Activated CD8-positive, alpha-beta T cell treated with anti-CD3 and anti-CD28 coated beads for 36 hours (primary cell): ENCODE measurements around the gene PITRM1. TPM values are rescaled to one million over a fixed set of nuclear protein-coding genes. Genes with fewer than 3 reads are reported as not detected.

Experiments
- ATAC-seq: fragments of 200-7000 bp; cut with Tn5 transposase; one replicate; pipeline ENCODE4 v1.10.0; 2021; ENCODE audit warnings: mild to moderate bottlenecking, moderate library complexity
- CTCF ChIA-PET: fragments of 350-600 bp; sonication (Branson Sonifier 250); formaldehyde crosslinking; loops from one replicate; lab custom pipeline; 2021; ENCODE audit warnings: antibody characterized with exemption; lab: Charles Lee
- POLR2A ChIA-PET: fragments of 350-600 bp; sonication (Branson Sonifier 250); formaldehyde crosslinking; loops from one replicate; lab custom pipeline; 2021; ENCODE audit warnings: antibody characterized with exemption; lab: Charles Lee
- DNase-seq: peaks from one replicate; pipeline ENCODE4 v3.0.0-alpha.2; 2020
- H3K27ac Mint-ChIP-seq: one replicate; pipeline ENCODE4 v1.8.0; 2021; ENCODE audit warnings: mild to moderate bottlenecking, mixed read lengths
- H3K27me3 Mint-ChIP-seq: one replicate; pipeline ENCODE4 v1.8.0; 2021; ENCODE audit warnings: mixed read lengths
- H3K36me3 Mint-ChIP-seq: one replicate; pipeline ENCODE4 v1.8.0; 2021; ENCODE audit warnings: low read depth, mixed read lengths
- H3K4me1 Mint-ChIP-seq: one replicate; pipeline ENCODE4 v1.8.0; 2021; ENCODE audit warnings: low read depth, mixed read lengths
- H3K4me3 Mint-ChIP-seq: one replicate; pipeline ENCODE4 v1.8.0; 2021; ENCODE audit warnings: mild to moderate bottlenecking, moderate library complexity, mixed read lengths
- H3K9me3 Mint-ChIP-seq: one replicate; pipeline ENCODE4 v1.8.0; 2021; ENCODE audit warnings: mixed read lengths
- CTCF ChIP-seq: fragments of 200-600 bp; IDR thresholded peaks from one replicate; pipeline ENCODE4 v1.8.0; 2022; ENCODE audit warnings: antibody characterized with exemption, mild to moderate bottlenecking
- intact Hi-C: fragments of 100-400 bp; cut with micrococcal nuclease; formaldehyde crosslinking; loops from one replicate; pipeline ENCODE4 v1.10.0; 2022
- total RNA-seq, 2 experiments: library from RNA; stranded (reverse); gene quantifications; one replicate each; pipeline ENCODE4 v1.2.3, GENCODE V29; 2021

Gene PITRM1
- total RNA-seq, 2 experiments from 2014 or later = 77.6 to 78.6 TPM

GRCh38 chr10:3163879-3164278 is 8.7 kb downstream of the PITRM1 start:
- ChIA-PET CTCF (interaction anchor here (0.7 to 1.5 kb wide), 4 partner anchors 11 to 120 kb away, joined by 3 to 5 read pairs (median 4); no protein-coding TSS in a partner anchor), POLR2A (interaction anchor here (0.6 to 1.1 kb wide), 5 partner anchors 9 to 74 kb away, joined by 3 to 4 read pairs (median 3); no protein-coding TSS in a partner anchor)
- DNase-seq = no peak
- H3K4me3 Mint-ChIP-seq = no peak overlapping the region
- peaks cover 59% of the 10 kb centered on the region for H3K36me3 Mint-ChIP-seq
- no peak for ATAC-seq
- intact Hi-C loops = no loop called here
- TF ChIP-seq CTCF = no peak
- H3K27me3 Mint-ChIP-seq = no peaks in the 10 kb centered on the region
- H3K27ac Mint-ChIP-seq = no peak overlapping the region
- peaks cover 4% of the 10 kb centered on the region for H3K4me1 Mint-ChIP-seq
- H3K9me3 Mint-ChIP-seq = no peaks in the 10 kb centered on the region

- Mint-ChIP-seq H3K27ac (no peak overlapping the region), H3K27me3 (no peaks in the 10 kb centered on the region), H3K36me3 (peaks cover 57% of the 10 kb centered on the region), H3K4me3 (no peak overlapping the region), H3K9me3 (no peaks in the 10 kb centered on the region), H3K4me1 (no peaks in the 10 kb centered on the region)
- CTCF ChIA-PET = interaction anchor here (0.6 to 2.0 kb wide), 3 partner anchors 9 to 24 kb away, joined by 3 to 5 read pairs (median 5); partner anchors contain the start of gene PITRM1
- DNase-seq (no peak), ATAC-seq (no peak)
- POLR2A ChIA-PET = interaction anchor here (1.3 to 1.5 kb wide), 2 partner anchors 9 to 10 kb away, joined by 5 to 7 read pairs; partner anchors contain the start of gene PITRM1
- TF ChIP-seq CTCF = peak; percentile 39
- intact Hi-C loops = no loop called here
Observed at GRCh38 chr10:3162533-3162932, 10.0 kb downstream of the PITRM1 start.

GRCh38 chr10:3159152-3159551 is 13.4 kb downstream of the PITRM1 start:
- no peaks in the 10 kb centered on the region for H3K27me3 Mint-ChIP-seq

GRCh38 chr10:3154666-3155065 is 17.9 kb downstream of the PITRM1 start:
- Mint-ChIP-seq H3K36me3 (peaks cover 62% of the 10 kb centered on the region), H3K27ac (no peak overlapping the region), H3K27me3 (no peaks in the 10 kb centered on the region), H3K9me3 (no peaks in the 10 kb centered on the region), H3K4me3 (no peak overlapping the region), H3K4me1 (peaks cover 5% of the 10 kb centered on the region)
- DNase-seq (no peak), ATAC-seq (no peak)
- ChIA-PET CTCF (no interaction called here), POLR2A (interaction anchor here (0.7 to 0.8 kb wide), 2 partner anchors 10 to 46 kb away, joined by 3 read pairs; no protein-coding TSS in a partner anchor)
- TF ChIP-seq CTCF = no peak
- intact Hi-C loops = no loop called here

More at GRCh38 chr10:3159152-3159551, 13.4 kb downstream of the PITRM1 start:
- H3K4me3 Mint-ChIP-seq = no peak overlapping the region
- ATAC-seq (no peak), DNase-seq (no peak)
- ChIA-PET POLR2A (no interaction called here), CTCF (no interaction called here)
- no peaks in the 10 kb centered on the region for H3K9me3 Mint-ChIP-seq
- no peak for TF ChIP-seq CTCF
- H3K4me1 Mint-ChIP-seq = no peaks in the 10 kb centered on the region
- intact Hi-C loops = no loop called here
- H3K36me3 Mint-ChIP-seq = peaks cover 56% of the 10 kb centered on the region
- no peak overlapping the region for H3K27ac Mint-ChIP-seq

GRCh38 chr10:3152566-3152935 is 20.0 kb downstream of the PITRM1 start:
- POLR2A ChIA-PET = interaction anchor here (1.6 to 2.2 kb wide), 2 partner anchors 10 to 11 kb away, joined by 7 to 8 read pairs; no protein-coding TSS in a partner anchor
- no peak for TF ChIP-seq CTCF
- intact Hi-C loops = no loop called here
- ATAC-seq (no peak), DNase-seq (no peak)
- H3K9me3 Mint-ChIP-seq = no peaks in the 10 kb centered on the region
- H3K27ac Mint-ChIP-seq = peak overlapping the region; percentile 58
- peaks cover 5% of the 10 kb centered on the region for H3K4me1 Mint-ChIP-seq
- CTCF ChIA-PET = interaction anchor here (1.1 kb wide), 1 partner anchor 12 kb away, joined by 4 read pairs; no protein-coding TSS in a partner anchor
- no peaks in the 10 kb centered on the region for H3K27me3 Mint-ChIP-seq
- peaks cover 49% of the 10 kb centered on the region for H3K36me3 Mint-ChIP-seq
- no peak overlapping the region for H3K4me3 Mint-ChIP-seq
